Fibroblast of lung (primary cell): Measurements from ENCODE around the gene LEPROT. TPM values are rescaled to one million over a fixed set of nuclear protein-coding genes. Genes with fewer than 3 reads are reported as not detected.

Source experiments
- DNase-seq, 2 donors: peaks; one replicate each; pipeline versions ENCODE4 v3.0.0 to v3.0.0-alpha.2; 2010; ENCODE audit warnings: low read depth in 2 of 2
- H2AFZ ChIP-seq: 2 replicates; pipeline ENCODE4 v1.5.1; 2012; ENCODE audit warnings: low read length, control low read depth, inconsistent platforms
- H3K27ac ChIP-seq: 2 replicates; pipeline ENCODE4 v1.5.1; 2011; ENCODE audit warnings: low read length, control low read depth; ENCODE audit not compliant: insufficient read depth
- H3K27me3 ChIP-seq: 2 replicates; pipeline ENCODE4 v1.5.1; 2011; ENCODE audit warnings: mild to moderate bottlenecking, low read length; ENCODE audit not compliant: control insufficient read depth, insufficient read depth
- H3K36me3 ChIP-seq: 2 replicates; pipeline ENCODE4 v1.5.1; 2011; ENCODE audit warnings: low read length; ENCODE audit not compliant: control insufficient read depth, insufficient read depth
- H3K4me1 ChIP-seq: 2 replicates; pipeline ENCODE4 v1.5.1; 2011; ENCODE audit warnings: low read length; ENCODE audit not compliant: control insufficient read depth, insufficient read depth; ENCODE audit errors: extremely low read depth
- H3K4me2 ChIP-seq: 2 replicates; pipeline ENCODE4 v1.5.1; 2011; ENCODE audit warnings: low read length, control low read depth; ENCODE audit not compliant: insufficient read depth; ENCODE audit errors: extremely low read depth
- H3K4me3 ChIP-seq, 4 experiments: fragments of 200-600 bp in 1 of 4; sonication (generic) in 1 of 4; replicated peaks in 1 of 4; 2 replicates each; pipeline ENCODE4 v1.5.1; 2011 to 2016; ENCODE audit warnings: low read length in 4 of 4, low read depth in 3 of 4, mild to moderate bottlenecking in 3 of 4, control low read depth in 2 of 4, inconsistent platforms in 1 of 4, mixed read lengths in 1 of 4; ENCODE audit not compliant: insufficient read depth in 1 of 4; ENCODE audit errors: control extremely low read depth in 1 of 4
- H3K79me2 ChIP-seq: 2 replicates; pipeline ENCODE4 v1.5.1; 2012; ENCODE audit warnings: mild to moderate bottlenecking, low read length, inconsistent platforms; ENCODE audit not compliant: control insufficient read depth, insufficient read depth
- H3K9ac ChIP-seq: 2 replicates; pipeline ENCODE4 v1.5.1; 2011; ENCODE audit warnings: mild to moderate bottlenecking, low read length, control low read depth; ENCODE audit not compliant: insufficient read depth
- H3K9me3 ChIP-seq: 2 replicates; pipeline ENCODE4 v1.5.1; 2012; ENCODE audit warnings: low read depth, low read length; ENCODE audit not compliant: control insufficient read depth, insufficient read depth
- H4K20me1 ChIP-seq: 2 replicates; pipeline ENCODE4 v1.5.1; 2011; ENCODE audit warnings: low read length; ENCODE audit not compliant: control insufficient read depth, insufficient read depth; ENCODE audit errors: extremely low read depth
- EZH2 ChIP-seq: IDR thresholded peaks from 2 replicates; pipeline ENCODE4 v1.5.1; 2012; ENCODE audit warnings: low read length, control low read depth, mild to moderate bottlenecking; ENCODE audit errors: missing control alignments
- polyA plus RNA-seq, 2 donors: library from polyadenylated mRNA; depleted of rRNA in 1 of 2; stranded (reverse) in 1 of 2; unstranded in 1 of 2; fragments of >200 nt; gene quantifications; 2 replicates each; pipeline ENCODE4 v1.2.1, GENCODE V29; 2011 to 2012; ENCODE audit warnings: missing spikeins in 1 of 2
- total RNA-seq: library from RNA; depleted of rRNA; stranded (reverse); fragments of >200 nt; gene quantifications from 2 replicates; pipeline ENCODE4 v1.2.1, GENCODE V29; 2014
- TF ChIP-seq, protein P1 (sequence below), 2 donors: IDR thresholded peaks in 1 of 2; conservative IDR thresholded peaks in 1 of 2; 1 replicate in 1 of 2; 2 replicates in 1 of 2; pipeline ENCODE4 v1.5.1; 2011 to 2012; ENCODE audit warnings: low read length in 2 of 2, control low read depth in 1 of 2, inconsistent platforms in 1 of 2, low read depth in 1 of 2, mild to moderate bottlenecking in 1 of 2

Gene LEPROT
- total and polyA plus RNA-seq, 2 donors (not counting 1 experiment from before 2014, with no cell fraction given): 37.5 to 101 TPM

DNA sequence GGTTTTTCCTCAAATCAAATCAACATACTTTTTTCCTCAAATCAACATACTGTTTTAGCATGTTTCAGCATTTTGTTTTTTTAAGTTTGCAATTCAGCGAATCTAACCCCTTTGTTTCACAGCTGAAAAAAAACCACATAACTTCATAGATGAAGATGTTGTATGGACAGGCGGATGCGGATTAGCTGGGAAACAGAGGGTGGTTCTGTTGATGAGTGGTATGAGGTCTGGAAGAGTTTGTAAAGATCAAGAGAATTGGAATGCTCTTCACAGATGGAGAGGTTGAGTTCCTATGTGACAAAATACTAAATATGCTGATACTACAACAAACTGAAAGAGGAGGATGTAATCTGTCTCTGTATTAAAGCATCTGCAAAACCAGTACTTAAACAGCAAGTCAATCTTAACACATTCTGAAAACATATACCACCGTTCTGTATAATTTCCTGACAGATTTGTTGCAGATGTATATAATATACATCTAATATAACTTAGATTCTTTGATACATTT, 10.6 kb upstream of the LEPROT start:
- Histone ChIP-seq H3K4me1 (no peaks in the 10 kb centered on the region), H3K9ac (no peak overlapping the region), H3K79me2 (no peaks in the 10 kb centered on the region), H3K27me3 (no peaks in the 10 kb centered on the region), H3K36me3 (no peaks in the 10 kb centered on the region), H4K20me1 (no peaks in the 10 kb centered on the region), H3K4me3 (no peak overlapping the region), H3K9me3 (no peaks in the 10 kb centered on the region), H3K27ac (no peak overlapping the region), H3K4me2 (no peak overlapping the region), H2AFZ (no peak overlapping the region)
- DNase-seq: no peak
- no peak for TF ChIP-seq EZH2
- TF ChIP-seq, protein P1, sequence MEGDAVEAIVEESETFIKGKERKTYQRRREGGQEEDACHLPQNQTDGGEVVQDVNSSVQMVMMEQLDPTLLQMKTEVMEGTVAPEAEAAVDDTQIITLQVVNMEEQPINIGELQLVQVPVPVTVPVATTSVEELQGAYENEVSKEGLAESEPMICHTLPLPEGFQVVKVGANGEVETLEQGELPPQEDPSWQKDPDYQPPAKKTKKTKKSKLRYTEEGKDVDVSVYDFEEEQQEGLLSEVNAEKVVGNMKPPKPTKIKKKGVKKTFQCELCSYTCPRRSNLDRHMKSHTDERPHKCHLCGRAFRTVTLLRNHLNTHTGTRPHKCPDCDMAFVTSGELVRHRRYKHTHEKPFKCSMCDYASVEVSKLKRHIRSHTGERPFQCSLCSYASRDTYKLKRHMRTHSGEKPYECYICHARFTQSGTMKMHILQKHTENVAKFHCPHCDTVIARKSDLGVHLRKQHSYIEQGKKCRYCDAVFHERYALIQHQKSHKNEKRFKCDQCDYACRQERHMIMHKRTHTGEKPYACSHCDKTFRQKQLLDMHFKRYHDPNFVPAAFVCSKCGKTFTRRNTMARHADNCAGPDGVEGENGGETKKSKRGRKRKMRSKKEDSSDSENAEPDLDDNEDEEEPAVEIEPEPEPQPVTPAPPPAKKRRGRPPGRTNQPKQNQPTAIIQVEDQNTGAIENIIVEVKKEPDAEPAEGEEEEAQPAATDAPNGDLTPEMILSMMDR (conservative IDR thresholded peaks at IDR 0.05 in 1 of 2, IDR thresholded peaks at IDR 0.05 in 1 of 2; ENCODE audit: low read depth in 1 of 2, low read length in 2 of 2): no peak

- H3K4me2 ChIP-seq: no peak overlapping the region
- no peak overlapping the region for H3K4me3 ChIP-seq
- no peak overlapping the region for H3K9ac ChIP-seq
- H4K20me1 ChIP-seq: no peaks in the 10 kb centered on the region
- TF ChIP-seq, protein P1 (conservative IDR thresholded peaks at IDR 0.05 in 1 of 2, IDR thresholded peaks at IDR 0.05 in 1 of 2; ENCODE audit: low read depth in 1 of 2, low read length in 2 of 2): no peak
- TF ChIP-seq EZH2: no peak
- no peaks in the 10 kb centered on the region for H3K79me2 ChIP-seq
- no peaks in the 10 kb centered on the region for H3K4me1 ChIP-seq
- no peaks in the 10 kb centered on the region for H3K9me3 ChIP-seq
- no peak for DNase-seq
- no peaks in the 10 kb centered on the region for H3K27me3 ChIP-seq
- no peak overlapping the region for H3K27ac ChIP-seq
- no peak overlapping the region for H2AFZ ChIP-seq
- no peaks in the 10 kb centered on the region for H3K36me3 ChIP-seq
Observed at GRCh38 chr1:65412256-65412983, 8.0 kb upstream of the LEPROT start.

- DNase-seq: peak in 1 of 2 donors; percentile 82
- no peaks in the 10 kb centered on the region for H3K79me2 ChIP-seq
Observed at GRCh38 chr1:65412984-65413375, 7.5 kb upstream of the LEPROT start.

More at GRCh38 chr1:65412984-65413375, 7.5 kb upstream of the LEPROT start:
- TF ChIP-seq EZH2: no peak
- TF ChIP-seq, protein P1 (conservative IDR thresholded peaks at IDR 0.05 in 1 of 2, IDR thresholded peaks at IDR 0.05 in 1 of 2; ENCODE audit: low read depth in 1 of 2, low read length in 2 of 2): no peak
- H3K27me3 ChIP-seq: no peaks in the 10 kb centered on the region
- H3K27ac ChIP-seq: no peak overlapping the region
- H3K4me2 ChIP-seq: no peak overlapping the region
- H3K4me1 ChIP-seq: no peaks in the 10 kb centered on the region
- H3K9me3 ChIP-seq: no peaks in the 10 kb centered on the region
- H3K36me3 ChIP-seq: no peaks in the 10 kb centered on the region
- no peaks in the 10 kb centered on the region for H4K20me1 ChIP-seq
- no peak overlapping the region for H3K4me3 ChIP-seq
- H2AFZ ChIP-seq: no peak overlapping the region
- no peak overlapping the region for H3K9ac ChIP-seq
